Pancreas (tissue), 10 donors: ENCODE data around the gene METAP1D. TPM values are rescaled to one million over a fixed set of nuclear protein-coding genes. Genes with fewer than 3 reads are reported as not detected.
"Not testable (repeated sequence)": the region's sequence is repeated elsewhere in the genome, so short reads cannot be mapped to it uniquely, and the experiment has no call there.

Experiments
- ATAC-seq, 4 donors: fragments of 200-7000 bp; cut with Tn5 transposase; one replicate each; pipeline versions ENCODE4 v1.8.0 to v1.9.1; 2020; ENCODE audit warnings: mild to moderate bottlenecking in 4 of 4, moderate library complexity in 4 of 4
- DNase-seq, 6 donors: peaks; one replicate each; pipeline ENCODE4 v3.0.0-alpha.2; 2020
- FAIRE-seq: peaks from 2 replicates; lab custom pipeline; 2012; peaks lifted over from hg19 to GRCh38; lab: Jason Lieb, UNC
- H3K27ac ChIP-seq, 4 donors: fragments of 200-600 bp; sonication (generic); 1 replicate in 3 of 4; 2 replicates in 1 of 4; pipeline versions ENCODE4 v1.5.0 to v1.8.0; 2020
- H3K27me3 ChIP-seq, 4 donors: fragments of 200-600 bp; one replicate each; pipeline ENCODE4 v1.8.0; 2021
- H3K36me3 ChIP-seq, 3 donors: fragments of 200-600 bp; sonication (generic) in 1 of 3; one replicate each; pipeline versions ENCODE4 v1.5.0 to v1.8.0; 2020 to 2021
- H3K4me1 ChIP-seq, 3 donors: fragments of 200-600 bp; one replicate each; pipeline ENCODE4 v1.8.0; 2021
- H3K4me3 ChIP-seq, 4 donors: fragments of 200-600 bp; sonication (generic) in 2 of 4; one replicate each; pipeline versions ENCODE4 v1.5.0 to v1.8.0; 2020 to 2021
- H3K9me3 ChIP-seq, 4 donors: fragments of 200-600 bp; one replicate each; pipeline ENCODE4 v1.8.0; 2021
- WGBS, 2 donors: extraction: QIAGEN DNeasy Blood & Tissue Kit; methylation state at CpG; one replicate each; pipeline ENCODE4 v1.1.7; 2013; 5-methylcytosine and 5-hydroxymethylcytosine counted together
- intact Hi-C, 3 donors: fragments of 100-400 bp; cut with DNase I; formaldehyde crosslinking; loops; one replicate each; pipeline versions ENCODE4 v1.11.1 to v1.14.2; 2022
- polyA plus RNA-seq, 2 donors: library from polyadenylated mRNA; stranded (reverse); fragments of 200-250 nt; gene quantifications; one replicate each; pipeline ENCODE4 v1.2.3, GENCODE V29; 2013
- total RNA-seq, 6 donors: library from RNA; stranded (reverse); fragmentation: NEBNext Ultra II Directional in 4 of 6; extraction: Animal tissue kit (Norgen Biotek cat#: 25700) in 4 of 6; gene quantifications; one replicate each; pipeline versions ENCODE4 v1.2.1 to v1.2.4, GENCODE V29; 2021 to 2023
- TF ChIP-seq, protein P1 (sequence below), 4 donors: fragments of 200-600 bp; sonication (generic) in 3 of 4; IDR thresholded peaks; one replicate each; pipeline versions ENCODE4 v1.5.0 to v1.8.0; 2021; ENCODE audit warnings: antibody characterized with exemption in 4 of 4
- donor health status: healthy with polysubstance abuse.
- donor health status: DM: no; HTN: no; CAD: no; lungs with moderate emphysema.
- donor health status: DM: no; HTN: no; CAD: no.
- donor health status: control.
- donor health status: control.
- donor health status: Bipolar disorder and iron deficiency.
- donor health status: DM: yes; HTN: yes; CAD: no.
- donor health status: DM: no; HTN: no; CAD: no.
- donor health status: DM: no; HTN: no; CAD: no.
- donor health status: DM: yes; HTN: yes; CAD: no.

Gene METAP1D
- total and polyA plus RNA-seq, 8 donors = 3.0 to 11.4 (median 4.6) TPM

DNA sequence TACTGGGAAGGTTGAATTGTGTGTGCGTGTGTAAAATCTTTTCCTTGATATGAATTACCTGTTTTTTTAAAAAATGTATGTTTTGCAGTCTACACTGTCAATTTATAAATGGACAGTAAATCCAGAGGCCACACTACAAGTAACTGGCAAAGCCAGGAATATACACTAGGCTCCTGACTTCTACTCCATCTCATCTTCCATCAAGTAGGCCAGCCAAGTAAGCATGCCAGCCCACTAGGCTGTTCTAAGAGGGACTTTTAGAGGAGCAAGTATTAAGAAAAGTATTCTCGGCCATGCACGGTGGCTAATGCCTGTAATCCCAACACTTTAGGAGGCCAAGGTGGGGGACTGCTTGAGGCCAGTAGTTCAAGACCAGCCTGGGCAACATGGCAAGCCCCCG, 13.0 kb upstream of the METAP1D start:
- Histone ChIP-seq H3K36me3 (no peaks in the 10 kb centered on the region), H3K4me3 (no peak overlapping the region), H3K27me3 (no peaks in the 10 kb centered on the region), H3K4me1 (no peaks in the 10 kb centered on the region), H3K27ac (no peak overlapping the region), H3K9me3 (peaks cover 0 to 3% (median 0%) of the 10 kb centered on the region in 4 donors)
- FAIRE-seq (no peak), ATAC-seq (no peak), DNase-seq (no peak)
- 91 to 95% methylated on average over 4 of the region's 4 CpGs for WGBS, 2 donors
- intact Hi-C loops = no loop called here
- TF ChIP-seq, protein P1, sequence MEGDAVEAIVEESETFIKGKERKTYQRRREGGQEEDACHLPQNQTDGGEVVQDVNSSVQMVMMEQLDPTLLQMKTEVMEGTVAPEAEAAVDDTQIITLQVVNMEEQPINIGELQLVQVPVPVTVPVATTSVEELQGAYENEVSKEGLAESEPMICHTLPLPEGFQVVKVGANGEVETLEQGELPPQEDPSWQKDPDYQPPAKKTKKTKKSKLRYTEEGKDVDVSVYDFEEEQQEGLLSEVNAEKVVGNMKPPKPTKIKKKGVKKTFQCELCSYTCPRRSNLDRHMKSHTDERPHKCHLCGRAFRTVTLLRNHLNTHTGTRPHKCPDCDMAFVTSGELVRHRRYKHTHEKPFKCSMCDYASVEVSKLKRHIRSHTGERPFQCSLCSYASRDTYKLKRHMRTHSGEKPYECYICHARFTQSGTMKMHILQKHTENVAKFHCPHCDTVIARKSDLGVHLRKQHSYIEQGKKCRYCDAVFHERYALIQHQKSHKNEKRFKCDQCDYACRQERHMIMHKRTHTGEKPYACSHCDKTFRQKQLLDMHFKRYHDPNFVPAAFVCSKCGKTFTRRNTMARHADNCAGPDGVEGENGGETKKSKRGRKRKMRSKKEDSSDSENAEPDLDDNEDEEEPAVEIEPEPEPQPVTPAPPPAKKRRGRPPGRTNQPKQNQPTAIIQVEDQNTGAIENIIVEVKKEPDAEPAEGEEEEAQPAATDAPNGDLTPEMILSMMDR (IDR thresholded peaks at IDR 0.05) = no peak

DNA sequence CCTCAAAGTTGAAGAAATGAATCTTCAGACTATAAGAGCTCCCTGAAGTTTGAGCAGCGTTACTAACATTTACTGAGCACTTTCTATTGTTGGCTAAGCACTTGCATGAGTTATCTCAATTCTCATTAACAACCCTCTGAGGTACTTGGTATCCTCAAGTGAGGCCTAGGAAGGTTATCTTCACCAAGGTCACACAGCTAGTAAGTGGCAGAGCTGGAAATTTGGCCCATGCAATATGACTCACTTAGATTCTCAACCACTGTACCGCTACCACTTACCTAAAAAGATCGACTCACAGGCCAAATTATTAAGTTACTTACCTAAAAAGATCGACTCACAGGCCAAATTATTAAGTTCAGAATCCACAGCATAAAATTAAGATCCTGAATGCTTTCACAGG, 8.7 kb upstream of the METAP1D start:
- Histone ChIP-seq H3K9me3 (no peaks in the 10 kb centered on the region), H3K27me3 (no peaks in the 10 kb centered on the region), H3K4me3 (no peak overlapping the region), H3K4me1 (no peaks in the 10 kb centered on the region), H3K36me3 (no peaks in the 10 kb centered on the region), H3K27ac (no peak overlapping the region)
- DNase-seq (no peak), FAIRE-seq (no peak), ATAC-seq (no peak)
- 86 to 89% methylated on average over 4 of the region's 4 CpGs for WGBS, 2 donors
- intact Hi-C loops = no loop called here
- TF ChIP-seq, protein P1 (IDR thresholded peaks at IDR 0.05) = no peak

DNA sequence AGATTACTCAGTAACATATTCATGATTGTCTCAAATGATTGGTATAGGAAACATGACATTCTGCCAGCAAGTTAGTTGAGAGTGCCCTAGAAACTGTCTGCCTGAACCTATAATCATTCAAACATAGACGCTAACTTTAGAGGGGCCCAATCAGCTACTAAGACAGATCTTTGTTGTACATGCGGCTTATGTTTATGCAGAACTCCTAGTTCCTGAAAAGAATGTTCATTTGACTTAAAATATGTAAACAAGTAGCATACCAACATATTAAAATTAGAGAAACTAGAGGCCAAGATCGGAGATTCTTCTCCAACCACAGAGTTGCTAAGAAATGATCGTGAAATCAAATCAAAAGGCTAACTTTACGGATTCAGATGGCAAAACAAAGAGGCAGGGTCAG, 4.2 kb upstream of the METAP1D start:
- WGBS, 2 donors = 86 to 88% methylated on average over 5 of the region's 5 CpGs
- FAIRE-seq (no peak), ATAC-seq (no peak), DNase-seq (no peak)
- peaks cover 0 to 8% (median 4%) of the 10 kb centered on the region in 3 donors for H3K4me1 ChIP-seq
- H3K4me3 ChIP-seq = no peak overlapping the region
- no peak overlapping the region for H3K27ac ChIP-seq
- H3K9me3 ChIP-seq = no peaks in the 10 kb centered on the region
- no peaks in the 10 kb centered on the region for H3K27me3 ChIP-seq
- TF ChIP-seq, protein P1 (IDR thresholded peaks at IDR 0.05) = no peak
- H3K36me3 ChIP-seq = no peaks in the 10 kb centered on the region
- intact Hi-C loops = no loop called here

DNA sequence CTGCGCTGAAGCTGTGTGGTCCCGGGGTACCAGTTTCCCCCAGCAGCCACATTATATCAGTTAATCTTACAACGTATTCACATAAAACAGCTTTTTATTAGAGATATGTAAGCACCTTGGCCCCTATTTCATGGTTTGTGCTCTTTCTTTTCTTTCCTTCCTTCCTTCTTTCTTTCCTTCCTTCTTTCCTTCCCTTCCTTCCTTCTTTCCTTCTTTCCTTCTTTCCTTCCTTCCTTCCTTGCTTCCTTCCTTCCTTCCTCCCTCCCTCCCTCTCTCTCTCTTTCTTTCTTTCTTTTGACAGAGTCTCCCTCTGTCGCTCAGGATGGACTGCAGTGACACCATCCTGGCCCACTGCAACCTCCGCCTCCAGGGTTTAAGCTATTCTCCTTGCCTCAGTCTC, 3.7 kb upstream of the METAP1D start:
- intact Hi-C loops = no loop called here
- no peak for FAIRE-seq
- 88 to 89% methylated on average over 5 of the region's 5 CpGs for WGBS, 2 donors
- Histone ChIP-seq H3K36me3 (no peaks in the 10 kb centered on the region), H3K27me3 (no peaks in the 10 kb centered on the region), H3K4me3 (no peak overlapping the region), H3K4me1 (peaks cover 0 to 11% (median 4%) of the 10 kb centered on the region in 3 donors), H3K9me3 (no peaks in the 10 kb centered on the region), H3K27ac (no peak overlapping the region)
- TF ChIP-seq, protein P1 (IDR thresholded peaks at IDR 0.05) = no peak
- ATAC-seq = no peak
- no peak for DNase-seq

DNA sequence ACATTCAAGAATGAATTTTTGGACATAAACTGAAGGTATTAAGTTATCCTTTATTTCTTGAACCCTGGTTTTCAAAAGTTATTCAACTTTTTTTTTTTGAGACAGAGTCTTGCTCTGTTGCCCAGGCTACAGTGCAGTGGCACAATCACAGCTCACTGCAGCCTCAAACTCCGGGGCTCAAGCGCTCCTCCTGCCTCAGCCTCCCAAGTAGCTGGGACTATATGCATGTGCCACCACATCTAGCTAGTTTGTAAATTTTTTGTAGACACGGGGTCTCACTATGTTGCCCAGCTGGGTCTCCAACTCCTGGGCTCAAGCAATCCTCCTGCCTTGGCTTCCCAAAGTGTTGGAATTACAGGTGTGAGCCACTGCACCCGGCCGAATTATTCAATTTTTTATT, 2.7 kb upstream of the METAP1D start:
- 71 to 80% methylated on average over 5 of the region's 5 CpGs for WGBS, 2 donors

More for the DNA sequence above, 2.7 kb upstream of the METAP1D start:
- FAIRE-seq, H3K36me3 ChIP-seq, ATAC-seq, DNase-seq, H3K4me3 ChIP-seq, H3K27ac ChIP-seq, intact Hi-C loops, H3K27me3 ChIP-seq, H3K9me3 ChIP-seq: not testable (repeated sequence)
- H3K4me1 ChIP-seq = peaks cover 0 to 11% (median 4%) of the 10 kb centered on the region in 3 donors
